Measurements from ENCODE around the gene ZNF76.

- TF ChIP-seq CTCF (conservative IDR thresholded peaks at IDR 0.05; ENCODE audit: low read length) (no peak), EZH2phosphoT487 (IDR thresholded peaks at IDR 0.05; ENCODE audit: borderline replicate concordance, low read depth, low read length) (no peak)
Measured at GRCh38 chr6:35243386-35243958, 16.1 kb upstream of the ZNF76 start.

Data from OCI-LY7 (cell line).